CD8-positive, alpha-beta memory T cell (primary cell): ENCODE results near the gene PPAT. TPM values are rescaled to one million over a fixed set of nuclear protein-coding genes. Genes with fewer than 3 reads are reported as not detected.
A peak's percentile ranks its signal among the peaks of the same experiment; 100 is the strongest.

Experiments used
- CTCF ChIA-PET: fragments of 350-600 bp; sonication (Branson Sonifier 250); formaldehyde crosslinking; loops from one replicate; lab custom pipeline; 2021; ENCODE audit warnings: antibody characterized with exemption; lab: Charles Lee
- POLR2A ChIA-PET: fragments of 350-600 bp; sonication (Branson Sonifier 250); formaldehyde crosslinking; loops from one replicate; lab custom pipeline; 2021; ENCODE audit warnings: antibody characterized with exemption; lab: Charles Lee
- DNase-seq, 5 donors: peaks; one replicate each; pipeline versions ENCODE4 v3.0.0 to v3.0.0-alpha.2; 2020 to 2022; ENCODE audit warnings: mixed read lengths in 1 of 5
- H3K27ac ChIP-seq: one replicate; pipeline ENCODE4 v1.7.0; 2013; ENCODE audit warnings: low read depth, mild to moderate bottlenecking, low read length, moderate library complexity
- H3K27me3 ChIP-seq: 2 replicates; pipeline ENCODE4 v1.7.0; 2013; ENCODE audit warnings: low read length, mild to moderate bottlenecking; ENCODE audit not compliant: insufficient read depth, poor library complexity, severe bottlenecking
- H3K36me3 ChIP-seq: 2 replicates; pipeline ENCODE4 v1.7.0; 2013; ENCODE audit warnings: mild to moderate bottlenecking, low read length, moderate library complexity; ENCODE audit not compliant: insufficient read depth
- H3K4me1 ChIP-seq: 2 replicates; pipeline ENCODE4 v1.7.0; 2013; ENCODE audit warnings: mild to moderate bottlenecking, low read length, moderate library complexity; ENCODE audit not compliant: insufficient read depth
- H3K4me3 ChIP-seq: 2 replicates; pipeline ENCODE4 v1.7.0; 2013; ENCODE audit warnings: mild to moderate bottlenecking, low read length
- H3K9me3 ChIP-seq: 2 replicates; pipeline ENCODE4 v1.7.0; 2013; ENCODE audit warnings: mild to moderate bottlenecking, low read length
- H3K27ac Mint-ChIP-seq, 8 donors: one replicate each; pipeline ENCODE4 v1.8.0; 2020 to 2021; ENCODE audit warnings: mixed read lengths in 8 of 8, mild to moderate bottlenecking in 6 of 8, inconsistent platforms in 3 of 8, moderate library complexity in 3 of 8
- H3K27me3 Mint-ChIP-seq, 2 donors: one replicate each; pipeline ENCODE4 v1.8.0; 2020 to 2021; ENCODE audit warnings: mixed read lengths in 2 of 2, mild to moderate bottlenecking in 1 of 2, moderate library complexity in 1 of 2
- H3K36me3 Mint-ChIP-seq, 3 donors: one replicate each; pipeline ENCODE4 v1.8.0; 2020 to 2021; ENCODE audit warnings: mixed read lengths in 3 of 3, inconsistent platforms in 1 of 3, mild to moderate bottlenecking in 1 of 3
- H3K4me1 Mint-ChIP-seq, 3 donors: one replicate each; pipeline ENCODE4 v1.8.0; 2020 to 2021; ENCODE audit warnings: mixed read lengths in 3 of 3, inconsistent platforms in 1 of 3, mild to moderate bottlenecking in 1 of 3
- H3K4me3 Mint-ChIP-seq, 7 donors: one replicate each; pipeline ENCODE4 v1.8.0; 2020 to 2021; ENCODE audit warnings: mixed read lengths in 7 of 7, mild to moderate bottlenecking in 6 of 7, moderate library complexity in 4 of 7, inconsistent platforms in 2 of 7
- H3K9me3 Mint-ChIP-seq, 5 donors: one replicate each; pipeline ENCODE4 v1.8.0; 2020 to 2022; ENCODE audit warnings: mixed read lengths in 5 of 5, mild to moderate bottlenecking in 3 of 5, moderate library complexity in 2 of 5, inconsistent platforms in 1 of 5
- polyA plus RNA-seq: library from polyadenylated mRNA; unstranded; fragments of 300-500 nt; fragmentation: Illumina TruSeq; gene quantifications from one replicate; pipeline ENCODE4 v1.2.3, GENCODE V29; 2021
- total RNA-seq, 2 experiments: library from RNA; stranded (reverse); gene quantifications; one replicate each; pipeline ENCODE4 v1.2.3, GENCODE V29; 2021

The PPAT gene
- total and polyA plus RNA-seq, 3 experiments from 2014 or later, result 14.0 to 63.1 (median 58.5) TPM

DNA sequence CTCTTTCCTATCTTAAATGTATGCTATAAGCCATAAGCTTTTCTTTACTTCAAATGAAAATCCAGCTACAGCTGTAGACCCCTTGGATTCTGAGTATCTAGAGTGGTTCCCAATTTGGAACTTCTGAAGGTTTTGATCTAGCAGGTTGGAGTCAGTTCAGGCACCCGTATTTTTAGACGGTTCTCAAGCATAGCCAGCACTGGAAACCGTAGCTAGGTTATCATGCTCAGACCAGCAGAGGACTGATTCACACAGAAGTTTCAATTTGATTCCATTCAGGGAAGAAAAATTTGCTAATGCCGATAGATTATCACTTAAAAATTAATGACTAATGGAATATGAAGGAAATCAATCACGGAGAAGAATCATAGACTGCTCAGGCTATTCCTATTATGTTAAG is 11.2 kb downstream of the PPAT start:
- Mint-ChIP-seq H3K4me1 (peaks cover 0 to 15% (median 2%) of the 10 kb centered on the region in 3 donors), H3K27me3 (no peaks in the 10 kb centered on the region), H3K27ac (no peak overlapping the region), H3K4me3 (no peak overlapping the region), H3K36me3 (peaks cover 0 to 2% (median 1%) of the 10 kb centered on the region in 3 donors), H3K9me3 (peaks cover 0 to 4% (median 0%) of the 10 kb centered on the region in 5 donors)
- Histone ChIP-seq H3K9me3 (no peaks in the 10 kb centered on the region), H3K27ac (no peak overlapping the region), H3K4me3 (no peak overlapping the region), H3K4me1 (no peaks in the 10 kb centered on the region), H3K27me3 (no peaks in the 10 kb centered on the region), H3K36me3 (no peaks in the 10 kb centered on the region)
- no peak for DNase-seq
- POLR2A ChIA-PET, result interaction anchor here (0.9 to 1.4 kb wide), 2 partner anchors 10 to 412 kb away, joined by 3 to 6 read pairs; no protein-coding TSS in a partner anchor
- CTCF ChIA-PET, result interaction anchor here (0.8 to 4.3 kb wide), 9 partner anchors 11 to 412 kb away, joined by 3 to 31 read pairs (median 5); partner anchors contain the start of genes AASDH, PAICS and PPAT

DNA sequence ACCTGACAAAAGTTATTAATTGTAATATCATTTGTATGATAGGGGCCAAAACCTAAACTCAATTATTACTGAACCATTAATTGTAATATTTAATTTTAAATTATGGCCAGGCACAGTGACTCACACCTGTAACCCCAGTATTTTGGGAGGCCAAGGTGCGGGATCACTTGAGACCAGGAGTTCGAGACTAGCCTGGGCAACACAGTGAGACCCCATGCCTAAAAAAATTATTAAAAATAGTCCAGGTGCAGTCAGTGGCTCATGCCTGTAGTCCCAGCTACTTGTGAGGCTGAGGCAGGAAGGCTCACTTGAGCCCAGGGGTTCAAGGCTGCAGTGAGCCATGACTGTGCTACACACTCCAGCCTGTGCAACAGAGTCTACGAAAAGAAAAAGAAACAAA is 18.0 kb downstream of the PPAT start:
- no peak for DNase-seq
- Mint-ChIP-seq H3K9me3 (no peaks in the 10 kb centered on the region), H3K4me3 (no peak overlapping the region), H3K27me3 (no peaks in the 10 kb centered on the region), H3K27ac (no peak overlapping the region), H3K36me3 (peaks cover 0 to 1% (median 1%) of the 10 kb centered on the region in 3 donors), H3K4me1 (peaks cover 0 to 3% (median 0%) of the 10 kb centered on the region in 3 donors)
- no peak overlapping the region for H3K27ac ChIP-seq
- POLR2A ChIA-PET, result no interaction called here
- no peaks in the 10 kb centered on the region for H3K27me3 ChIP-seq
- CTCF ChIA-PET, result interaction anchor here (1.0 kb wide), 1 partner anchor 50 kb away, joined by 3 read pairs; the partner anchor contains the start of gene SRP72
- H3K36me3 ChIP-seq, result no peaks in the 10 kb centered on the region
- H3K9me3 ChIP-seq, result no peaks in the 10 kb centered on the region
- H3K4me1 ChIP-seq, result no peaks in the 10 kb centered on the region
- H3K4me3 ChIP-seq, result no peak overlapping the region

GRCh38 chr4:56416349-56416748 is 19.1 kb downstream of the PPAT start:
- H3K27ac Mint-ChIP-seq, result no peak overlapping the region
- H3K27me3 Mint-ChIP-seq, result no peaks in the 10 kb centered on the region
- ChIA-PET POLR2A (no interaction called here), CTCF (no interaction called here)
- DNase-seq, result no peak
- no peaks in the 10 kb centered on the region for H3K36me3 ChIP-seq
- no peaks in the 10 kb centered on the region for H3K4me1 ChIP-seq
- H3K27me3 ChIP-seq, result no peaks in the 10 kb centered on the region
- no peak overlapping the region for H3K4me3 Mint-ChIP-seq
- H3K27ac ChIP-seq, result no peak overlapping the region
- no peak overlapping the region for H3K4me3 ChIP-seq
- no peaks in the 10 kb centered on the region for H3K9me3 Mint-ChIP-seq
- H3K36me3 Mint-ChIP-seq, result peaks cover 0 to 1% (median 1%) of the 10 kb centered on the region in 3 donors
- no peaks in the 10 kb centered on the region for H3K9me3 ChIP-seq
- peaks cover 0 to 8% (median 0%) of the 10 kb centered on the region in 3 donors for H3K4me1 Mint-ChIP-seq

- H3K36me3 Mint-ChIP-seq, result peaks cover 0 to 1% (median 0%) of the 10 kb centered on the region in 3 donors
- no peak overlapping the region for H3K27ac ChIP-seq
- no peak for DNase-seq
- H3K9me3 ChIP-seq, result no peaks in the 10 kb centered on the region
- ChIA-PET POLR2A (no interaction called here), CTCF (no interaction called here)
- H3K4me1 ChIP-seq, result no peaks in the 10 kb centered on the region
- no peaks in the 10 kb centered on the region for H3K27me3 ChIP-seq
- H3K4me3 ChIP-seq, result no peak overlapping the region
- no peak overlapping the region for H3K4me3 Mint-ChIP-seq
- H3K27me3 Mint-ChIP-seq, result no peaks in the 10 kb centered on the region
- no peaks in the 10 kb centered on the region for H3K36me3 ChIP-seq
- no peak overlapping the region for H3K27ac Mint-ChIP-seq
- no peaks in the 10 kb centered on the region for H3K9me3 Mint-ChIP-seq
- peaks cover 4 to 15% (median 9%) of the 10 kb centered on the region in 3 donors for H3K4me1 Mint-ChIP-seq
These were observed 21.2 kb downstream of the PPAT start for GRCh38 chr4:56414135-56414670.

DNA sequence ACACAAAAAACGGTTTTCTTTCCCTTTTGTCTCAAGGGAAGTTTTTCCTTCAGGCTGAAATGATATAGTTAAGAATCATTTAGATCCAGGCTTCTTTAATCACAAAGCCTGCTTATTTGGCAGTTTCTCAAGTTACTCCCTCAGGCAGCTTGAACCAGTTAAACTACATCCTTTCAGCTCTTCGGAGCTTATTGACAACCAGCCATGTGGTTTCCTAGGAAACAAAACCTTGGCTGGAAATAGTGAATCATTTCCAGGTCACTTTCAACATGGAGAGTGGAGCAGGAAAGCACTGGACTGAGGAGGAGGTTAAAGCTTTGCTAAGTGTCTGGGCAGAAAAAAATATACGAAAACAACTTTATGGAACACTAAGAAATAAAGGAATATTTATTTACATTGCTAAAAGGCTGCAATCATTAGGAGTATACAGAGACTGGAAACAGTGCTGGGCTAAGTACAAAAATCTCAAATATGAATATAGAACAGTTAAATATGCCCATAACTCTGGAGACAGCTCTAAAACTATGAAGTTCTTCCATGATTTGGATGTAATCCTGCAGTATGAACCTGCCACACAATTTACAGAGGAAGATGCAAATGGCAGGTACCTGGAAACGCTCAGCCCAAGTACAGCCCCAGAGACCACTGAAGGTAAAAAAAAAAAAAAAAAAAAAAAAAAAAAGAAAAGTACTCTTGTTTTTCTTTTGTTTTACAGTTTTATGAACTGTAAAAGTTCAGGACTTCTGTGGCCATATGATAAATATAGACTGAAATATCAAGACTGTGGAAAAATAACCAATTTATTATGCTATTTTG is 25.0 kb downstream of the PPAT start:
- H3K9me3 ChIP-seq, result no peaks in the 10 kb centered on the region
- POLR2A ChIA-PET, result no interaction called here
- H3K27me3 ChIP-seq, result no peaks in the 10 kb centered on the region
- H3K9me3 Mint-ChIP-seq, result no peaks in the 10 kb centered on the region
- H3K27ac ChIP-seq, result no peak overlapping the region
- no peaks in the 10 kb centered on the region for H3K4me1 ChIP-seq
- CTCF ChIA-PET, result interaction anchor here (1.0 kb wide), 1 partner anchor 23 kb away, joined by 3 read pairs; no protein-coding TSS in a partner anchor
- no peaks in the 10 kb centered on the region for H3K36me3 ChIP-seq
- peak overlapping the region in 1 of 8 donors; percentile 46 for H3K27ac Mint-ChIP-seq
- H3K36me3 Mint-ChIP-seq, result peaks cover 0 to 19% (median 7%) of the 10 kb centered on the region in 3 donors
- H3K27me3 Mint-ChIP-seq, result no peaks in the 10 kb centered on the region
- no peak overlapping the region for H3K4me3 ChIP-seq
- H3K4me1 Mint-ChIP-seq, result peaks cover 6 to 19% (median 9%) of the 10 kb centered on the region in 3 donors
- no peak for DNase-seq
- H3K4me3 Mint-ChIP-seq, result no peak overlapping the region

- H3K9me3 Mint-ChIP-seq, result no peaks in the 10 kb centered on the region
- ChIA-PET POLR2A (no interaction called here), CTCF (no interaction called here)
- Histone ChIP-seq H3K9me3 (no peaks in the 10 kb centered on the region), H3K4me1 (no peaks in the 10 kb centered on the region), H3K4me3 (no peak overlapping the region), H3K36me3 (no peaks in the 10 kb centered on the region), H3K27me3 (no peaks in the 10 kb centered on the region), H3K27ac (no peak overlapping the region)
- no peak overlapping the region for H3K4me3 Mint-ChIP-seq
- peaks cover 6 to 19% (median 9%) of the 10 kb centered on the region in 3 donors for H3K4me1 Mint-ChIP-seq
- H3K27ac Mint-ChIP-seq, result no peak overlapping the region
- H3K27me3 Mint-ChIP-seq, result no peaks in the 10 kb centered on the region
- no peak for DNase-seq
- peaks cover 4 to 23% (median 7%) of the 10 kb centered on the region in 3 donors for H3K36me3 Mint-ChIP-seq
These were observed 25.8 kb downstream of the PPAT start for GRCh38 chr4:56409511-56410090.

GRCh38 chr4:56408978-56409377 is 26.4 kb downstream of the PPAT start:
- Histone ChIP-seq H3K9me3 (no peaks in the 10 kb centered on the region), H3K4me1 (no peaks in the 10 kb centered on the region), H3K27ac (no peak overlapping the region), H3K4me3 (no peak overlapping the region), H3K36me3 (no peaks in the 10 kb centered on the region), H3K27me3 (no peaks in the 10 kb centered on the region)
- CTCF ChIA-PET, result no interaction called here
- Mint-ChIP-seq H3K27me3 (no peaks in the 10 kb centered on the region), H3K36me3 (peaks cover 4 to 30% (median 7%) of the 10 kb centered on the region in 3 donors), H3K27ac (peak overlapping the region in 1 of 8 donors; percentile 2), H3K4me3 (no peak overlapping the region), H3K4me1 (peaks cover 6 to 19% (median 9%) of the 10 kb centered on the region in 3 donors), H3K9me3 (no peaks in the 10 kb centered on the region)
- POLR2A ChIA-PET, result no interaction called here
- DNase-seq, result no peak
